OCI-LY3 (cell line): Measurements from ENCODE around the gene NME9.

Source experiments
- H2AFZ ChIP-seq: fragments of 200-600, 300-600 bp; shearing (Covaris generic); 2 replicates; pipeline ENCODE4 v1.6.0; 2014; ENCODE audit warnings: antibody characterized with exemption, low read depth, low read length
- H3K27ac ChIP-seq: fragments of 200-600, 300-600 bp; sonication (generic); 2 replicates; pipeline ENCODE4 v1.5.1; 2014; ENCODE audit warnings: mild to moderate bottlenecking, low read length, moderate library complexity, mixed read lengths
- H3K27me3 ChIP-seq: fragments of 200-600, 300-600 bp; sonication (generic); 2 replicates; pipeline ENCODE4 v1.6.1; 2014; ENCODE audit warnings: low read depth, low read length, mixed read lengths
- H3K36me3 ChIP-seq: fragments of 200-600, 300-600 bp; sonication (generic); replicated peaks from 2 replicates; pipeline ENCODE3; 2014; ENCODE audit warnings: low read depth, low read length, mixed read lengths
- H3K4me1 ChIP-seq: fragments of 300-600, 200-600 bp; sonication (generic); 2 replicates; pipeline ENCODE4 v1.6.1; 2014; ENCODE audit warnings: low read length, mixed read lengths
- H3K4me2 ChIP-seq: fragments of 200-600, 300-600 bp; sonication (generic); 2 replicates; pipeline ENCODE4 v1.6.1; 2014; ENCODE audit warnings: low read length, mixed read lengths
- H3K4me3 ChIP-seq: fragments of 300-600, 200-600 bp; sonication (generic); 2 replicates; pipeline ENCODE4 v1.5.1; 2014; ENCODE audit warnings: antibody characterized with exemption, mild to moderate bottlenecking, low read length, moderate library complexity
- H3K79me2 ChIP-seq: fragments of 300-600, 200-600 bp; shearing (Covaris generic); 2 replicates; pipeline ENCODE4 v1.6.1; 2014; ENCODE audit warnings: mild to moderate bottlenecking, low read length, mixed read lengths
- H3K9ac ChIP-seq: fragments of 300-600, 200-600 bp; shearing (Covaris generic); 2 replicates; pipeline ENCODE4 v1.6.0; 2014; ENCODE audit warnings: mild to moderate bottlenecking, low read length, moderate library complexity
- H3K9me3 ChIP-seq: fragments of 200-600, 300-600 bp; shearing (Covaris generic); 2 replicates; pipeline ENCODE4 v1.6.1; 2014; ENCODE audit warnings: low read length, mixed read lengths; ENCODE audit not compliant: insufficient read depth
- H4K20me1 ChIP-seq: fragments of 200-600, 300-600 bp; sonication (generic); 2 replicates; pipeline ENCODE4 v1.6.1; 2016; ENCODE audit warnings: low read length, mixed read lengths; ENCODE audit not compliant: insufficient read depth
- CTCF ChIP-seq: fragments of 200-600, 300-600 bp; sonication (generic); IDR thresholded peaks from 2 replicates; pipeline ENCODE4 v1.5.1; 2014; ENCODE audit warnings: antibody characterized with exemption, low read length, low read depth
- EZH2phosphoT487 ChIP-seq: fragments of 200-600 bp; shearing (Covaris generic); IDR thresholded peaks from 2 replicates; pipeline ENCODE4 v1.6.1; 2018; ENCODE audit warnings: antibody characterized with exemption, mixed run types, low read depth

Gene NME9

GRCh38 chr3:138376663-138377062 is 47.0 kb upstream of the NME9 start:
- Histone ChIP-seq H3K4me1 (peaks cover 7% of the 10 kb centered on the region), H3K79me2 (no peaks in the 10 kb centered on the region), H3K9ac (no peak overlapping the region), H3K4me3 (no peak overlapping the region), H3K27ac (no peak overlapping the region), H2AFZ (no peak overlapping the region), H4K20me1 (peaks cover 14% of the 10 kb centered on the region), H3K27me3 (peaks cover 78% of the 10 kb centered on the region), H3K36me3 (no peaks in the 10 kb centered on the region), H3K4me2 (no peak overlapping the region), H3K9me3 (no peaks in the 10 kb centered on the region)
- TF ChIP-seq EZH2phosphoT487 (no peak), CTCF (no peak)

GRCh38 chr3:138375447-138375846 is 45.8 kb upstream of the NME9 start:
- Histone ChIP-seq H3K9me3 (no peaks in the 10 kb centered on the region), H3K27me3 (peaks cover 86% of the 10 kb centered on the region), H3K4me2 (no peak overlapping the region), H3K9ac (no peak overlapping the region), H3K27ac (no peak overlapping the region), H3K79me2 (no peaks in the 10 kb centered on the region), H3K4me1 (peaks cover 17% of the 10 kb centered on the region), H3K36me3 (no peaks in the 10 kb centered on the region), H3K4me3 (no peak overlapping the region), H2AFZ (no peak overlapping the region), H4K20me1 (peaks cover 23% of the 10 kb centered on the region)
- TF ChIP-seq CTCF (no peak), EZH2phosphoT487 (no peak)

GRCh38 chr3:138374573-138375134 is 45.0 kb upstream of the NME9 start:
- Histone ChIP-seq H3K79me2 (no peaks in the 10 kb centered on the region), H3K4me2 (no peak overlapping the region), H2AFZ (no peak overlapping the region), H4K20me1 (peaks cover 26% of the 10 kb centered on the region), H3K4me3 (no peak overlapping the region), H3K27ac (no peak overlapping the region), H3K9ac (no peak overlapping the region), H3K36me3 (no peaks in the 10 kb centered on the region), H3K9me3 (no peaks in the 10 kb centered on the region), H3K4me1 (peaks cover 17% of the 10 kb centered on the region), H3K27me3 (peaks cover 89% of the 10 kb centered on the region)
- TF ChIP-seq EZH2phosphoT487 = no peak
- no peak for TF ChIP-seq CTCF

GRCh38 chr3:138373736-138374094 is 44.1 kb upstream of the NME9 start:
- Histone ChIP-seq H4K20me1 (peaks cover 36% of the 10 kb centered on the region), H3K4me2 (no peak overlapping the region), H3K36me3 (no peaks in the 10 kb centered on the region), H3K9ac (no peak overlapping the region), H3K4me3 (no peak overlapping the region), H3K4me1 (peaks cover 17% of the 10 kb centered on the region), H3K27ac (no peak overlapping the region), H3K27me3 (peaks cover 89% of the 10 kb centered on the region), H2AFZ (no peak overlapping the region), H3K9me3 (no peaks in the 10 kb centered on the region), H3K79me2 (no peaks in the 10 kb centered on the region)
- TF ChIP-seq EZH2phosphoT487 = no peak
- no peak for TF ChIP-seq CTCF
